K562 (cell line): ENCODE results near the gene ADGRB2. TPM values are rescaled to one million over a fixed set of nuclear protein-coding genes. Genes with fewer than 3 reads are reported as not detected.

Source experiments
- ATF1 ChIP-seq, 2 experiments: fragments of 450-650 bp in 1 of 2; IDR thresholded peaks; 2 replicates each; pipeline ENCODE4 v1.6.1; 2016; ENCODE audit warnings: missing compliant biosample characterization in 1 of 2, missing genetic modification characterization in 1 of 2
- SIRT6 ChIP-seq: IDR thresholded peaks from one replicate; pipeline ENCODE4 v1.6.1; 2012; ENCODE audit warnings: low read depth, mild to moderate bottlenecking, control low read depth, inconsistent platforms, low read length, moderate library complexity
- SPI1 ChIP-seq: IDR thresholded peaks from 2 replicates; pipeline ENCODE4 v1.6.1; 2011; ENCODE audit warnings: low read depth, low read length, control low read depth, borderline replicate concordance
- ZNF253 ChIP-seq: fragments of 250-450 bp; sonication (Bioruptor Pico); conservative IDR thresholded peaks from 2 replicates; pipeline ENCODE4 v1.6.1; 2021; ENCODE audit warnings: mild to moderate bottlenecking
- ZNF263 ChIP-seq: sonication (generic); formaldehyde crosslinking; IDR thresholded peaks from 2 replicates; pipeline ENCODE4 v1.8.0; 2022; ENCODE audit warnings: mild to moderate bottlenecking, missing genetic modification reagents, borderline replicate concordance
- polyA plus RNA-seq, 8 experiments: library from polyadenylated mRNA; depleted of rRNA in 4 of 8; stranded (reverse) in 5 of 8; unstranded in 3 of 8; fragments of >200 nt; fragmentation: Nextera tagmentation in 2 of 8; fragmentation: Illumina TruSeq in 1 of 8; extraction: Ambion mirVana in 2 of 8; extraction: Trizol in 1 of 8; gene quantifications; 2 replicates each; pipeline versions ENCODE4 v1.2.1 to v1.2.3, GENCODE V29; 2011 to 2014; ENCODE audit warnings: inconsistent platforms in 1 of 8, missing spikeins in 1 of 8
- total RNA-seq, 7 experiments: library from RNA; depleted of rRNA in 6 of 7; stranded (reverse); fragments of >200 nt in 6 of 7; fragmentation: Illumina TruSeq in 2 of 7; extraction: Trizol in 2 of 7; gene quantifications; 2 replicates each; pipeline versions ENCODE4 v1.2.1 to v1.2.3, GENCODE V29; 2011 to 2021; ENCODE audit warnings: low replicate concordance in 1 of 7
- TF ChIP-seq, protein P1 (sequence below): fragments of 200-600 bp; sonication (generic); IDR thresholded peaks from one replicate; pipeline ENCODE4 v1.6.1; 2012; ENCODE audit warnings: mild to moderate bottlenecking, low read depth, low read length, inconsistent platforms
- TF ChIP-seq, protein P2 (sequence below): sonication (generic); formaldehyde crosslinking; IDR thresholded peaks from 2 replicates; pipeline ENCODE4 v1.8.0; 2022; ENCODE audit warnings: mild to moderate bottlenecking, missing genetic modification reagents
- TF ChIP-seq, protein P3 (sequence below): sonication (generic); IDR thresholded peaks from 2 replicates; pipeline ENCODE4 v1.6.1; 2016
- TF ChIP-seq, protein P4 (sequence below): fragments of 450-650 bp; IDR thresholded peaks from 2 replicates; pipeline ENCODE4 v1.6.1; 2018; ENCODE audit not compliant: partially characterized antibody

Gene ADGRB2
- total and polyA plus RNA-seq, 9 of the 15 experiments (the other 6 are each of a cell fraction or from before 2014, with no cell fraction given): 0.04 to 0.23 (median 0.20) TPM; not detected in 2

DNA sequence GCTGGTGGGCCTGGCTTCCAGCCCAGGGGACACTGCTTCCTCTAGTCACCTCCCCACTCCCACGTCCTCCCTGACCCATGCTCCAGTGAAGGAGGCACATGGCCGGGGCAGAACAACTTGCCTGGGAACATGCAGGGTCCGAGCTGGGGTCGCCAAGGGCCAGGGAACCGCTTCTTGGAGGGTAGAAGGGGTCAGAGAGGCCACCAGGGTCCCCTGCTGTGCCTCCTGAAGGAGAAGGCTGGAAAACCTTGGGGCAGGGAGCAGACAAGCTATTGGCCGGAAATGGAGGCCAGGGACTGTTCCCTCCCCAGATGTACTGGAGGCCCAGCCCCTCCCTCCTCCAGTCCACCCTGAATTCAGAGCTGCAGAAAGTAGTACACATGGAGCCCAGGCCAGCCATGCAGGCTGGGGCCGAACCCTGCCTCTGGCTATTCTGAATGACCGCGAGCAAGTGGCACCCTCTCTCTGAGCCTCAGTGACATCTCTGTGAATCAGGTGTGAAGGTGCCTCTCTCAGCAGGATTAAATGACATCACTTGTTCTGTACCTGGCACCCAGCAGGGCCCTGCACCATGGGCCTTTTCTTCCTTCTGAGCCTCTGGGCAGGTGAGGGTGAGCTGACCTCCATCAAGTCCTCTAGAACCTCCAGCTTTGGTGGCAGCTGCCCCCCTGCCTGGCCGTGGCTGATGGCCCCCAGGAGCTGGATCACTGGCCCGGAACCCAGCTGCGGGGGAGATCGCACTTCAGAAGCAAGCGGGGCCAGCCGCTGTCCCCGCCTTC, 35.9 kb upstream of the ADGRB2 start (continued):
- TF ChIP-seq, protein P1, sequence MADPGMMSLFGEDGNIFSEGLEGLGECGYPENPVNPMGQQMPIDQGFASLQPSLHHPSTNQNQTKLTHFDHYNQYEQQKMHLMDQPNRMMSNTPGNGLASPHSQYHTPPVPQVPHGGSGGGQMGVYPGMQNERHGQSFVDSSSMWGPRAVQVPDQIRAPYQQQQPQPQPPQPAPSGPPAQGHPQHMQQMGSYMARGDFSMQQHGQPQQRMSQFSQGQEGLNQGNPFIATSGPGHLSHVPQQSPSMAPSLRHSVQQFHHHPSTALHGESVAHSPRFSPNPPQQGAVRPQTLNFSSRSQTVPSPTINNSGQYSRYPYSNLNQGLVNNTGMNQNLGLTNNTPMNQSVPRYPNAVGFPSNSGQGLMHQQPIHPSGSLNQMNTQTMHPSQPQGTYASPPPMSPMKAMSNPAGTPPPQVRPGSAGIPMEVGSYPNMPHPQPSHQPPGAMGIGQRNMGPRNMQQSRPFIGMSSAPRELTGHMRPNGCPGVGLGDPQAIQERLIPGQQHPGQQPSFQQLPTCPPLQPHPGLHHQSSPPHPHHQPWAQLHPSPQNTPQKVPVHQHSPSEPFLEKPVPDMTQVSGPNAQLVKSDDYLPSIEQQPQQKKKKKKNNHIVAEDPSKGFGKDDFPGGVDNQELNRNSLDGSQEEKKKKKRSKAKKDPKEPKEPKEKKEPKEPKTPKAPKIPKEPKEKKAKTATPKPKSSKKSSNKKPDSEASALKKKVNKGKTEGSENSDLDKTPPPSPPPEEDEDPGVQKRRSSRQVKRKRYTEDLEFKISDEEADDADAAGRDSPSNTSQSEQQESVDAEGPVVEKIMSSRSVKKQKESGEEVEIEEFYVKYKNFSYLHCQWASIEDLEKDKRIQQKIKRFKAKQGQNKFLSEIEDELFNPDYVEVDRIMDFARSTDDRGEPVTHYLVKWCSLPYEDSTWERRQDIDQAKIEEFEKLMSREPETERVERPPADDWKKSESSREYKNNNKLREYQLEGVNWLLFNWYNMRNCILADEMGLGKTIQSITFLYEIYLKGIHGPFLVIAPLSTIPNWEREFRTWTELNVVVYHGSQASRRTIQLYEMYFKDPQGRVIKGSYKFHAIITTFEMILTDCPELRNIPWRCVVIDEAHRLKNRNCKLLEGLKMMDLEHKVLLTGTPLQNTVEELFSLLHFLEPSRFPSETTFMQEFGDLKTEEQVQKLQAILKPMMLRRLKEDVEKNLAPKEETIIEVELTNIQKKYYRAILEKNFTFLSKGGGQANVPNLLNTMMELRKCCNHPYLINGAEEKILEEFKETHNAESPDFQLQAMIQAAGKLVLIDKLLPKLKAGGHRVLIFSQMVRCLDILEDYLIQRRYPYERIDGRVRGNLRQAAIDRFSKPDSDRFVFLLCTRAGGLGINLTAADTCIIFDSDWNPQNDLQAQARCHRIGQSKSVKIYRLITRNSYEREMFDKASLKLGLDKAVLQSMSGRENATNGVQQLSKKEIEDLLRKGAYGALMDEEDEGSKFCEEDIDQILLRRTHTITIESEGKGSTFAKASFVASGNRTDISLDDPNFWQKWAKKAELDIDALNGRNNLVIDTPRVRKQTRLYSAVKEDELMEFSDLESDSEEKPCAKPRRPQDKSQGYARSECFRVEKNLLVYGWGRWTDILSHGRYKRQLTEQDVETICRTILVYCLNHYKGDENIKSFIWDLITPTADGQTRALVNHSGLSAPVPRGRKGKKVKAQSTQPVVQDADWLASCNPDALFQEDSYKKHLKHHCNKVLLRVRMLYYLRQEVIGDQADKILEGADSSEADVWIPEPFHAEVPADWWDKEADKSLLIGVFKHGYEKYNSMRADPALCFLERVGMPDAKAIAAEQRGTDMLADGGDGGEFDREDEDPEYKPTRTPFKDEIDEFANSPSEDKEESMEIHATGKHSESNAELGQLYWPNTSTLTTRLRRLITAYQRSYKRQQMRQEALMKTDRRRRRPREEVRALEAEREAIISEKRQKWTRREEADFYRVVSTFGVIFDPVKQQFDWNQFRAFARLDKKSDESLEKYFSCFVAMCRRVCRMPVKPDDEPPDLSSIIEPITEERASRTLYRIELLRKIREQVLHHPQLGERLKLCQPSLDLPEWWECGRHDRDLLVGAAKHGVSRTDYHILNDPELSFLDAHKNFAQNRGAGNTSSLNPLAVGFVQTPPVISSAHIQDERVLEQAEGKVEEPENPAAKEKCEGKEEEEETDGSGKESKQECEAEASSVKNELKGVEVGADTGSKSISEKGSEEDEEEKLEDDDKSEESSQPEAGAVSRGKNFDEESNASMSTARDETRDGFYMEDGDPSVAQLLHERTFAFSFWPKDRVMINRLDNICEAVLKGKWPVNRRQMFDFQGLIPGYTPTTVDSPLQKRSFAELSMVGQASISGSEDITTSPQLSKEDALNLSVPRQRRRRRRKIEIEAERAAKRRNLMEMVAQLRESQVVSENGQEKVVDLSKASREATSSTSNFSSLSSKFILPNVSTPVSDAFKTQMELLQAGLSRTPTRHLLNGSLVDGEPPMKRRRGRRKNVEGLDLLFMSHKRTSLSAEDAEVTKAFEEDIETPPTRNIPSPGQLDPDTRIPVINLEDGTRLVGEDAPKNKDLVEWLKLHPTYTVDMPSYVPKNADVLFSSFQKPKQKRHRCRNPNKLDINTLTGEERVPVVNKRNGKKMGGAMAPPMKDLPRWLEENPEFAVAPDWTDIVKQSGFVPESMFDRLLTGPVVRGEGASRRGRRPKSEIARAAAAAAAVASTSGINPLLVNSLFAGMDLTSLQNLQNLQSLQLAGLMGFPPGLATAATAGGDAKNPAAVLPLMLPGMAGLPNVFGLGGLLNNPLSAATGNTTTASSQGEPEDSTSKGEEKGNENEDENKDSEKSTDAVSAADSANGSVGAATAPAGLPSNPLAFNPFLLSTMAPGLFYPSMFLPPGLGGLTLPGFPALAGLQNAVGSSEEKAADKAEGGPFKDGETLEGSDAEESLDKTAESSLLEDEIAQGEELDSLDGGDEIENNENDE: no peak
- TF ChIP-seq ZNF253 (CRISPR knock-in tag) (no peak), ZNF263 (CRISPR knock-in tag) (peak; percentile 70; the same call in 1 of the 2 replicates), SIRT6 (no peak), SPI1 (no peak), ATF1 (CRISPR knock-in tag; IDR thresholded peaks at IDR 0.05) (no peak), ATF1 (tag; IDR thresholded peaks at IDR 0.05) (peak; percentile 49; the same call in 1 of the 2 replicates)
- TF ChIP-seq, protein P2, sequence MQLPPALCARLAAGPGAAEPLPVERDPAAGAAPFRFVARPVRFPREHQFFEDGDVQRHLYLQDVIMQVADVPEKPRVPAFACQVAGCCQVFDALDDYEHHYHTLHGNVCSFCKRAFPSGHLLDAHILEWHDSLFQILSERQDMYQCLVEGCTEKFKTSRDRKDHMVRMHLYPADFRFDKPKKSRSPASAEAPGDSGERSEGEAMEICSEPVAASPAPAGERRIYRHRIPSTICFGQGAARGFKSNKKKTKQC (CRISPR knock-in tag): no peak
- TF ChIP-seq, protein P3, sequence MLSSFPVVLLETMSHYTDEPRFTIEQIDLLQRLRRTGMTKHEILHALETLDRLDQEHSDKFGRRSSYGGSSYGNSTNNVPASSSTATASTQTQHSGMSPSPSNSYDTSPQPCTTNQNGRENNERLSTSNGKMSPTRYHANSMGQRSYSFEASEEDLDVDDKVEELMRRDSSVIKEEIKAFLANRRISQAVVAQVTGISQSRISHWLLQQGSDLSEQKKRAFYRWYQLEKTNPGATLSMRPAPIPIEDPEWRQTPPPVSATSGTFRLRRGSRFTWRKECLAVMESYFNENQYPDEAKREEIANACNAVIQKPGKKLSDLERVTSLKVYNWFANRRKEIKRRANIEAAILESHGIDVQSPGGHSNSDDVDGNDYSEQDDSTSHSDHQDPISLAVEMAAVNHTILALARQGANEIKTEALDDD: no peak
- TF ChIP-seq, protein P4, sequence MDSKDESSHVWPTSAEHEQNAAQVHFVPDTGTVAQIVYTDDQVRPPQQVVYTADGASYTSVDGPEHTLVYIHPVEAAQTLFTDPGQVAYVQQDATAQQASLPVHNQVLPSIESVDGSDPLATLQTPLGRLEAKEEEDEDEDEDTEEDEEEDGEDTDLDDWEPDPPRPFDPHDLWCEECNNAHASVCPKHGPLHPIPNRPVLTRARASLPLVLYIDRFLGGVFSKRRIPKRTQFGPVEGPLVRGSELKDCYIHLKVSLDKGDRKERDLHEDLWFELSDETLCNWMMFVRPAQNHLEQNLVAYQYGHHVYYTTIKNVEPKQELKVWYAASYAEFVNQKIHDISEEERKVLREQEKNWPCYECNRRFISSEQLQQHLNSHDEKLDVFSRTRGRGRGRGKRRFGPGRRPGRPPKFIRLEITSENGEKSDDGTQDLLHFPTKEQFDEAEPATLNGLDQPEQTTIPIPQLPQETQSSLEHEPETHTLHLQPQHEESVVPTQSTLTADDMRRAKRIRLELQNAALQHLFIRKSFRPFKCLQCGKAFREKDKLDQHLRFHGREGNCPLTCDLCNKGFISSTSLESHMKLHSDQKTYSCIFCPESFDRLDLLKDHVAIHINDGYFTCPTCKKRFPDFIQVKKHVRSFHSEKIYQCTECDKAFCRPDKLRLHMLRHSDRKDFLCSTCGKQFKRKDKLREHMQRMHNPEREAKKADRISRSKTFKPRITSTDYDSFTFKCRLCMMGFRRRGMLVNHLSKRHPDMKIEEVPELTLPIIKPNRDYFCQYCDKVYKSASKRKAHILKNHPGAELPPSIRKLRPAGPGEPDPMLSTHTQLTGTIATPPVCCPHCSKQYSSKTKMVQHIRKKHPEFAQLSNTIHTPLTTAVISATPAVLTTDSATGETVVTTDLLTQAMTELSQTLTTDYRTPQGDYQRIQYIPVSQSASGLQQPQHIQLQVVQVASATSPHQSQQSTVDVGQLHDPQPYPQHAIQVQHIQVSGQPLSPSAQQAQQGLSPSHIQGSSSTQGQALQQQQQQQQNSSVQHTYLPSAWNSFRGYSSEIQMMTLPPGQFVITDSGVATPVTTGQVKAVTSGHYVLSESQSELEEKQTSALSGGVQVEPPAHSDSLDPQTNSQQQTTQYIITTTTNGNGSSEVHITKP: peak; percentile 35
